HepG2 (cell line): ENCODE results near the gene PLEKHA5. TPM values are rescaled to one million over a fixed set of nuclear protein-coding genes. Genes with fewer than 3 reads are reported as not detected.

Source experiments
- ATAC-seq: fragments of 200-7000 bp; cut with Tn5 transposase; 3 replicates; pipeline ENCODE4 v1.9.1; 2020; ENCODE audit warnings: mild to moderate bottlenecking, moderate library complexity
- BruUV-seq: library from RNA; stranded (reverse); fragments of 400-500 nt; replicated peaks from 2 replicates; lab custom pipeline; 2021; lab: Mats Ljungman, UMichigan
- CTCF ChIA-PET: fragments of 300-600 bp; formaldehyde crosslinking; extraction: SDS; loops from one replicate; lab custom pipeline; 2021; ENCODE audit warnings: low total read pairs, inconsistent platforms, low intra/inter-chr PET ratio; lab: Yijun Ruan, JAX
- POLR2A ChIA-PET: fragments of 350-600 bp; sonication (Branson Sonifier 250); formaldehyde crosslinking; loops from one replicate; lab custom pipeline; 2020; ENCODE audit warnings: antibody characterized with exemption, inconsistent platforms; lab: Yijun Ruan, JAX
- DNase-seq: peaks from one replicate; pipeline ENCODE4 v3.0.0-alpha.2; 2015; ENCODE audit warnings: low spot score
- FAIRE-seq: peaks from 3 replicates; lab custom pipeline; 2011; peaks lifted over from hg19 to GRCh38; lab: Jason Lieb, UNC
- H2AFZ ChIP-seq: one replicate; pipeline ENCODE4 v1.6.1; 2011; ENCODE audit warnings: low read length, inconsistent platforms
- H3K27ac ChIP-seq: fragments of 300-600 bp; 3 replicates; pipeline ENCODE4 v1.8.0; 2011; ENCODE audit warnings: mixed run types, mild to moderate bottlenecking, mixed read lengths, low read length, inconsistent platforms; ENCODE audit not compliant: insufficient read depth; ENCODE audit errors: extremely low read length
- H3K27me3 ChIP-seq, 2 experiments: fragments of 200-600 bp in 1 of 2; 2 replicates in 1 of 2; 3 replicates in 1 of 2; pipeline versions ENCODE4 v1.6.0 to v1.8.0; 2011; ENCODE audit warnings: low read length in 2 of 2, mild to moderate bottlenecking in 2 of 2, moderate library complexity in 2 of 2, inconsistent platforms in 1 of 2; ENCODE audit not compliant: insufficient read depth in 2 of 2, control insufficient read depth in 1 of 2
- H3K36me3 ChIP-seq, 2 experiments: fragments of 200-600 bp in 1 of 2; replicated peaks in 1 of 2; 2 replicates in 1 of 2; 3 replicates in 1 of 2; pipeline versions ENCODE4 v1.5.1 to v1.8.0; 2011; ENCODE audit warnings: low read length in 2 of 2, inconsistent platforms in 1 of 2; ENCODE audit not compliant: insufficient read depth in 2 of 2, control insufficient read depth in 1 of 2
- H3K4me1 ChIP-seq: 2 replicates; pipeline ENCODE4 v1.5.1; 2012; ENCODE audit warnings: low read length, inconsistent platforms; ENCODE audit not compliant: insufficient read depth
- H3K4me2 ChIP-seq: 2 replicates; pipeline ENCODE4 v1.6.0; 2011; ENCODE audit warnings: low read depth, low read length, inconsistent platforms
- H3K4me3 ChIP-seq, 3 experiments: fragments of 200-600 bp in 1 of 3; sonication (generic), shearing (Covaris generic) in 1 of 3; replicated peaks in 1 of 3; 2 replicates each; pipeline ENCODE4 v1.5.1; 2011 to 2016; ENCODE audit warnings: low read length in 3 of 3, inconsistent platforms in 2 of 3, low read depth in 2 of 3, mild to moderate bottlenecking in 2 of 3, control low read depth in 1 of 3, mixed read lengths in 1 of 3; ENCODE audit not compliant: insufficient read depth in 1 of 3
- H3K79me2 ChIP-seq: one replicate; pipeline ENCODE4 v1.6.1; 2011; ENCODE audit warnings: low read length, inconsistent platforms; ENCODE audit not compliant: insufficient read depth
- H3K9ac ChIP-seq: 2 replicates; pipeline ENCODE4 v1.6.0; 2011; ENCODE audit warnings: mild to moderate bottlenecking, low read depth, low read length, inconsistent platforms; ENCODE audit not compliant: insufficient read depth
- H3K9me3 ChIP-seq: 2 replicates; pipeline ENCODE4 v1.5.1; 2012; ENCODE audit warnings: mild to moderate bottlenecking, low read length
- H4K20me1 ChIP-seq: 2 replicates; pipeline ENCODE4 v1.6.0; 2011; ENCODE audit warnings: inconsistent platforms, mild to moderate bottlenecking, low read length, moderate library complexity; ENCODE audit not compliant: insufficient read depth
- CBX2 ChIP-seq, 2 experiments: fragments of 200-600 bp in 1 of 2; sonication (generic); formaldehyde crosslinking in 1 of 2; IDR thresholded peaks; 2 replicates each; pipeline versions ENCODE4 v1.7.0 to v1.8.1; 2018 to 2022; ENCODE audit warnings: low read depth in 2 of 2, low read length in 1 of 2, mild to moderate bottlenecking in 1 of 2, missing genetic modification reagents in 1 of 2
- HNRNPH1 ChIP-seq: fragments of 200-400 bp; formaldehyde crosslinking; optimal IDR thresholded peaks from 2 replicates; pipeline ENCODE3; 2017; ENCODE audit warnings: mild to moderate bottlenecking, low read depth, low read length
- JUNB ChIP-seq: sonication (generic); formaldehyde crosslinking; IDR thresholded peaks from 2 replicates; pipeline ENCODE4 v1.8.0; 2022; ENCODE audit warnings: missing genetic modification reagents, mild to moderate bottlenecking, borderline replicate concordance
- ZNF567 ChIP-seq: sonication (generic); formaldehyde crosslinking; IDR thresholded peaks from 2 replicates; pipeline ENCODE4 v1.8.1; 2023; ENCODE audit warnings: mild to moderate bottlenecking, missing genetic modification reagents, borderline replicate concordance
- WGBS: methylation state at CpG from one replicate; pipeline ENCODE4 v1.1.6; 2017; ENCODE audit warnings: low lambda C conversion rate; 5-methylcytosine and 5-hydroxymethylcytosine counted together
- in situ Hi-C: cut with HindIII; loops from 2 replicates; pipeline ENCODE4 v1.10.0; 2017; ENCODE audit warnings: low pct_unique_long_range_greater_than_20kb; ENCODE audit not compliant: extremely low pct_ligation_motif_present
- intact Hi-C: fragments of 100-400 bp; cut with micrococcal nuclease; formaldehyde crosslinking; loops from one replicate; pipeline ENCODE4 v1.10.0; 2022; ENCODE audit not compliant: unreplicated experiment
- polyA plus RNA-seq, 8 experiments: library from polyadenylated mRNA; depleted of rRNA in 3 of 8; stranded (reverse) in 7 of 8; unstranded in 1 of 8; fragments of >200 nt; fragmentation: Illumina TruSeq in 4 of 8; extraction: Trizol in 4 of 8; gene quantifications; 2 replicates each; pipeline versions ENCODE4 v1.2.1 to v1.2.3, GENCODE V29; 2011 to 2016; ENCODE audit warnings: low read depth in 4 of 8, missing spikeins in 1 of 8, mixed read lengths in 1 of 8; ENCODE audit not compliant: insufficient read depth in 1 of 8
- total RNA-seq, 5 experiments: library from RNA; depleted of rRNA; stranded (reverse); fragments of >200 nt; fragmentation: Illumina TruSeq; extraction: Trizol; gene quantifications; 2 replicates each; pipeline ENCODE4 v1.2.3, GENCODE V29; 2016; ENCODE audit warnings: low read depth in 1 of 5
- TF ChIP-seq, protein P1 (sequence below): sonication (generic); formaldehyde crosslinking; IDR thresholded peaks from 2 replicates; pipeline ENCODE4 v1.5.0; 2020; ENCODE audit warnings: missing genetic modification reagents

The PLEKHA5 gene
- total and polyA plus RNA-seq, 2 of the 13 experiments (the other 11 are each of a cell fraction or from before 2014, with no cell fraction given), result 4.2 to 15.4 TPM

DNA sequence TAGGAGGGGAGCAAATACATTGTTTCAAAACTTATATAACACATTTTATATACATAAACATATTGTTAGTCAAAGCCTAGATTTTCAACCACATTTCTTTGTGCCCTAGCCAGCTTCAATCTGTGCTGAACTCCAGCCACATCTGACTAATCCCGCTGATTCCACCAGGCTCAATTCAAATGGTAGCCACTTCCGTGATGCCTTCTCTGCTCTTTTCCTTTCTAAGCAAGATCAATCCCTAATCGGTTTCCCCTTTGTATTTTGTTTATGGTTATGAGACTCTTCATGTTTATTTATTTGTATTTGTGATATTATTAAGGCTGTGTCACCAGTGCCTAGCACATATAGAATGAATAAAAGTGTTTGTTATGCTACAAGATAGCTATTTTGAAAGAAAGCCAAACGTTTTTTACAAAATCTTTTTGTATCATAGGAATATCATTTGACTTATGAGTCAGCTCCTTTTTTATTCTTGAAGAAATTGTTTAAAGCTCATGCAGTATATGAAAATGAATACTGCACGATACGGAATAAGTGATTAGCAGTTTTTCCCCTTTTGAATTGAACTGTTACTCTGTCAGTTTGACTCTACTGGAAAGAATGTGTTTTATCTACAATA, 110.2 kb downstream of the PLEKHA5 start:
- H3K9me3 ChIP-seq, result no peaks in the 10 kb centered on the region
- no peak for FAIRE-seq
- H3K4me3 ChIP-seq, result no peak overlapping the region
- no peaks in the 10 kb centered on the region for H3K79me2 ChIP-seq
- in situ Hi-C loops, result no loop called here
- no peak overlapping the region for H2AFZ ChIP-seq
- H3K27ac ChIP-seq, result no peak overlapping the region
- no peak overlapping the region for H3K9ac ChIP-seq
- 0 out of 2 replicates have a peak, but pooled peaks cover 2% of the 10 kb centered on the region for H4K20me1 ChIP-seq
- DNase-seq, result no peak
- TF ChIP-seq, protein P1, sequence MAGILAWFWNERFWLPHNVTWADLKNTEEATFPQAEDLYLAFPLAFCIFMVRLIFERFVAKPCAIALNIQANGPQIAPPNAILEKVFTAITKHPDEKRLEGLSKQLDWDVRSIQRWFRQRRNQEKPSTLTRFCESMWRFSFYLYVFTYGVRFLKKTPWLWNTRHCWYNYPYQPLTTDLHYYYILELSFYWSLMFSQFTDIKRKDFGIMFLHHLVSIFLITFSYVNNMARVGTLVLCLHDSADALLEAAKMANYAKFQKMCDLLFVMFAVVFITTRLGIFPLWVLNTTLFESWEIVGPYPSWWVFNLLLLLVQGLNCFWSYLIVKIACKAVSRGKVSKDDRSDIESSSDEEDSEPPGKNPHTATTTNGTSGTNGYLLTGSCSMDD (CRISPR knock-in tag), result no peak
- TF ChIP-seq CBX2 (IDR thresholded peaks at IDR 0.05; ENCODE audit: low read depth, low read length) (no peak), CBX2 (CRISPR knock-in tag; IDR thresholded peaks at IDR 0.05; ENCODE audit: low read depth) (no peak)
- H3K4me2 ChIP-seq, result no peak overlapping the region
- no peaks in the 10 kb centered on the region for H3K36me3 ChIP-seq
- POLR2A ChIA-PET, result no interaction called here
- no TSS peak for BruUV-seq
- peaks cover 14% of the 10 kb centered on the region for H3K4me1 ChIP-seq
- intact Hi-C loops, result no loop called here
- whole genome bisulfite sequencing, result 65% methylated on average over 6 of the region's 6 CpGs
- H3K27me3 ChIP-seq, result no peaks in the 10 kb centered on the region
- CTCF ChIA-PET, result no interaction called here
- no peak for ATAC-seq

DNA sequence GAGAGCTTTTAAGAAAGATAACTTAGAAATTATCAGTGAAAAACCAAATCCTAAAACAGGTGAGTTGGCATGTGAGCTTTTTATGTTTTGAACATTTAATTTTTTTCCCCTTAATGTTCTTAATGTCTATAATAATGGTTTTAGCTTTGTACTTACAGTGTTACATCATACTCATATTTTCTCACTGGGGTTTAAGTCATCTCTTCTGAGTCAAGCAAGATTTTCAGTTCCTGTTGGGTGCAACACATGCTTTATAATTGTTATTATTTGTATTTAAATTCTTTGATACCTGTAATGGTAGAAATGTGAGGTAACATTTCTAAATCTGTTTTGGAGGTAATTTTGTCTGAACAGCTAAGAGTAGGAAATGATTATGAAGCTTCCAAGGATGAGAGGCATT, 113.0 kb downstream of the PLEKHA5 start:
- FAIRE-seq, result no peak
- TF ChIP-seq ZNF567 (CRISPR knock-in tag) (no peak), JUNB (no peak), HNRNPH1 (no peak)
- TF ChIP-seq, all 625 proteins: peak for 0
- Histone ChIP-seq H3K4me1 (no peaks in the 10 kb centered on the region), H3K79me2 (no peaks in the 10 kb centered on the region), H4K20me1 (no peaks in the 10 kb centered on the region), H2AFZ (no peak overlapping the region), H3K27me3 (no peaks in the 10 kb centered on the region), H3K4me3 (no peak overlapping the region), H3K9ac (no peak overlapping the region), H3K9me3 (no peaks in the 10 kb centered on the region), H3K36me3 (no peaks in the 10 kb centered on the region), H3K4me2 (no peak overlapping the region), H3K27ac (no peak overlapping the region)
- CTCF ChIA-PET, result no interaction called here
- DNase-seq (no peak), ATAC-seq (no peak)
- in situ Hi-C loops, result no loop called here
- intact Hi-C loops, result no loop called here
- POLR2A ChIA-PET, result no interaction called here
- no TSS peak for BruUV-seq
